Thyroid gland (tissue), 4 donors: ENCODE measurements around the gene ITIH1. TPM values are rescaled to one million over a fixed set of nuclear protein-coding genes. Genes with fewer than 3 reads are reported as not detected.

Experiments
- DNase-seq, 2 donors: peaks; one replicate each; pipeline ENCODE4 v3.0.0-alpha.2; 2019
- H3K27ac ChIP-seq, 3 donors: fragments of 200-600 bp; sonication (generic); 1 replicate in 2 of 3; 2 replicates in 1 of 3; pipeline ENCODE4 v1.5.1; 2016 to 2019; ENCODE audit warnings: mild to moderate bottlenecking in 1 of 3, moderate library complexity in 1 of 3
- H3K27me3 ChIP-seq: fragments of 200-600 bp; sonication (generic); one replicate; pipeline ENCODE4 v1.5.1; 2019
- H3K36me3 ChIP-seq, 2 donors: fragments of 200-600 bp; sonication (generic); one replicate each; pipeline ENCODE4 v1.5.1; 2016 to 2019
- H3K4me1 ChIP-seq, 2 donors: fragments of 200-600 bp; sonication (generic); one replicate each; pipeline ENCODE4 v1.5.1; 2017 to 2019
- H3K4me3 ChIP-seq, 3 donors: fragments of 200-600 bp; sonication (generic); replicated peaks in 1 of 3; 1 replicate in 2 of 3; 2 replicates in 1 of 3; pipeline ENCODE4 v1.5.1; 2016; ENCODE audit warnings: mild to moderate bottlenecking in 1 of 3
- H3K9me3 ChIP-seq: fragments of 200-600 bp; sonication (generic); one replicate; pipeline ENCODE4 v1.5.1; 2017
- POLR2A ChIP-seq, 2 donors: fragments of 450-650 bp; IDR thresholded peaks; one replicate each; pipeline ENCODE4 v1.6.1; 2017; ENCODE audit warnings: antibody characterized with exemption in 2 of 2, mild to moderate bottlenecking in 2 of 2, moderate library complexity in 1 of 2
- WGBS, 2 donors: methylation state at CpG; one replicate each; pipeline ENCODE4 v1.1.5; 2017; 5-methylcytosine and 5-hydroxymethylcytosine counted together
- intact Hi-C: fragments of 100-400 bp; cut with DNase I; formaldehyde crosslinking; loops from one replicate; pipeline ENCODE4 v1.15.1; 2023
- total RNA-seq, 4 donors: library from RNA; depleted of rRNA; stranded (reverse); fragments of >200 nt; gene quantifications; one replicate each; pipeline ENCODE4 v1.2.3, GENCODE V29; 2016
- TF ChIP-seq, protein P1 (sequence below), 6 experiments: fragments of 200-600 bp in 3 of 6; fragments of 450-650 bp in 3 of 6; sonication (generic) in 3 of 6; IDR thresholded peaks; one replicate each; pipeline ENCODE4 v1.5.1; 2016 to 2019; ENCODE audit warnings: antibody characterized with exemption in 6 of 6, mild to moderate bottlenecking in 2 of 6, inconsistent platforms in 1 of 6, moderate library complexity in 1 of 6

The ITIH1 gene
- total RNA-seq, 4 donors from 2014 or later = not detected

DNA sequence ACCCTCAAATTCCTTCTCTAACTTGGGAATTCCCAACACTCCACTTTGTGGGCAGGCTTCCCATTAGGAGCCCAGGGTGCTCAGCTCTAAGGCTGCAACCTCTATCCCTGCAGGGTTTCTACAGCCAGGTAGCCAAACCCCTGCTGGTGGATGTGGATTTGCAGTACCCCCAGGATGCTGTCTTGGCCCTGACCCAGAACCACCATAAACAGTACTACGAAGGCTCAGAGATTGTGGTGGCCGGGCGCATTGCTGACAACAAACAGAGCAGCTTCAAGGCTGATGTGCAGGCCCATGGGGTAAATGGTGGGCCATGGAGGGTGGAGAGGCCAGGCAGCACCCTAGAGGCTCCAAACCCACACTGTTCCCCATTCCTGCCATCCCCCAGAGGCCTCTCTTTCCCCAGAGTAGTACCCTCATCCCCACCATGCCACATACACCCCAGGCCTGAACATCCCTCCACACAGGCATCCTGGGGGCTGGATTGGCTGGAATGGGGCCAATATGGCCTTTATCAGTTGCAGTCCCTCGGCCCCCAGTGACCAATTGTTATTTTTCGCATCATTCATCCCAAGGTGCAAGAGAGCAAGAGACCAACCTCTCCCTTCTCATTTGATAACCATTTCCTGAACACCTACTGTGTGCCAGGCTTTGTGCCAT lies 7.7 kb downstream of the ITIH1 start:
- intact Hi-C loops = no loop called here
- Histone ChIP-seq H3K4me3 (no peak overlapping the region), H3K36me3 (no peaks in the 10 kb centered on the region), H3K4me1 (no peaks in the 10 kb centered on the region), H3K27ac (no peak overlapping the region), H3K27me3 (no peaks in the 10 kb centered on the region), H3K9me3 (no peaks in the 10 kb centered on the region)
- WGBS, 2 donors = 85 to 92% methylated on average over 5 of the region's 5 CpGs
- DNase-seq = no peak
- TF ChIP-seq POLR2A (IDR thresholded peaks at IDR 0.05) = no peak
- TF ChIP-seq, protein P1, sequence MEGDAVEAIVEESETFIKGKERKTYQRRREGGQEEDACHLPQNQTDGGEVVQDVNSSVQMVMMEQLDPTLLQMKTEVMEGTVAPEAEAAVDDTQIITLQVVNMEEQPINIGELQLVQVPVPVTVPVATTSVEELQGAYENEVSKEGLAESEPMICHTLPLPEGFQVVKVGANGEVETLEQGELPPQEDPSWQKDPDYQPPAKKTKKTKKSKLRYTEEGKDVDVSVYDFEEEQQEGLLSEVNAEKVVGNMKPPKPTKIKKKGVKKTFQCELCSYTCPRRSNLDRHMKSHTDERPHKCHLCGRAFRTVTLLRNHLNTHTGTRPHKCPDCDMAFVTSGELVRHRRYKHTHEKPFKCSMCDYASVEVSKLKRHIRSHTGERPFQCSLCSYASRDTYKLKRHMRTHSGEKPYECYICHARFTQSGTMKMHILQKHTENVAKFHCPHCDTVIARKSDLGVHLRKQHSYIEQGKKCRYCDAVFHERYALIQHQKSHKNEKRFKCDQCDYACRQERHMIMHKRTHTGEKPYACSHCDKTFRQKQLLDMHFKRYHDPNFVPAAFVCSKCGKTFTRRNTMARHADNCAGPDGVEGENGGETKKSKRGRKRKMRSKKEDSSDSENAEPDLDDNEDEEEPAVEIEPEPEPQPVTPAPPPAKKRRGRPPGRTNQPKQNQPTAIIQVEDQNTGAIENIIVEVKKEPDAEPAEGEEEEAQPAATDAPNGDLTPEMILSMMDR (IDR thresholded peaks at IDR 0.05) = no peak

DNA sequence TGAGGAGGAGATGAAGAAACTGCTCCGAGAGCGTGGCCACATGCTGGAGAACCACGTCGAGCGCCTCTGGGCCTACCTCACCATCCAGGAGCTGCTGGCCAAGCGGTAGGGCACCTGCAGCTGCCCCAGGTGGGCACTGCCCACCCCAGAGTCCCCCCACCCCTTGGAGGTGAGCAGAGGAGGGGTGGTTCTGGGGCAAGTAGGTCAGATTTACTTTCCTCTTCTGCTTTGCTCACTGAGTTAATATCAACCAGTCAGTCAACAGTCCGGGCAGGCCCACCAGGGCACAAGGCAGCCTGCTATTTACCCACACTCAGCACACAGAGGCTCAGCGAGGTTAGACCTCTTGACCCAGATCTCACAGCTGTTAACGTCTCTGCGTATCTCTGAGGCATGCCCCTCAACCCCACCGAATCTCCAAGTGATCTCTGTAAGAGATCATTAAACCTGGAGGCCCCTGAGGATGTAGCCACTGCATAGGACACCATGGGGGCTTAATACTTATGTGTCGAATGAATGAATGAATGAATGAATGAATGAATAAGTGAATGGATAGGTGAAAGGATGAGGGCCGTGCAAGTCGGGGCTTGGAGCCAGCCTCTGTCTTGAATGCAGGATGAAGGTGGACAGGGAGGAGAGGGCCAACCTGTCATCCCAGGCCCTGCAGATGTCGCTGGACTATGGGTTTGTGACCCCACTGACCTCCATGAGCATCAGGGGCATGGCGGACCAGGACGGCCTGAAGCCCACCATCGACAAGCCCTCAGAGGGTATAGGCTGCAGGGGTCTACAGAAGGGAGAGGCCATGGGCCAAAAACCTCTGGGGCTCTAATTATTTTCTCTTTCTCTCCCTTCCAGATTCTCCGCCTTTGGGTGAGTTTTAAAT lies 9.2 kb downstream of the ITIH1 start:
- no peak for DNase-seq
- intact Hi-C loops = no loop called here
- H3K4me3 ChIP-seq = no peak overlapping the region
- no peaks in the 10 kb centered on the region for H3K9me3 ChIP-seq
- no peak overlapping the region for H3K27ac ChIP-seq
- no peaks in the 10 kb centered on the region for H3K36me3 ChIP-seq
- H3K27me3 ChIP-seq = no peaks in the 10 kb centered on the region
- TF ChIP-seq, protein P1 (IDR thresholded peaks at IDR 0.05) = no peak
- no peak for TF ChIP-seq POLR2A (IDR thresholded peaks at IDR 0.05)
- no peaks in the 10 kb centered on the region for H3K4me1 ChIP-seq
- WGBS, 2 donors = 87 to 89% methylated on average over 15 to 19 of the region's 19 CpGs

DNA sequence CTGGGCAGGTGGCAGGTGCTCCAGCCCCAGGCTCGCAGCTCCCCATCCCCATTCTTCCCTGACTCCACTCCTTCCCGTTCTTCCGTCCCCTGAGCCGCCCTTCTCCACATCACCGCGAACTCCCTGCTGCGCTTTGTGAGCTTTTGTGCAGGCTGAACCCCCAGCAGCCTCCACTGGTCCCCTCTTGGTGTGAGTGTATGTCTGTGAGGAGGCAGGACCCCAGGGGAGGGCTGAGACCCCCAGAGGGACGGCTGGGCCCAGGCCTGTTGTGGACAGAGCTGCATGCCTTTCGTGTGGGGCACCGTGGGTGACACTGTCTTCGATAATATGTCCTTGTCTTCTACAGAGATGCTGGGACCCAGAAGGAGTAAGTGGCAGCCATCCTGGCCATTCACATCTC lies 9.8 kb downstream of the ITIH1 start:
- Histone ChIP-seq H3K9me3 (no peaks in the 10 kb centered on the region), H3K27me3 (no peaks in the 10 kb centered on the region), H3K4me1 (no peaks in the 10 kb centered on the region), H3K4me3 (no peak overlapping the region), H3K36me3 (no peaks in the 10 kb centered on the region), H3K27ac (no peak overlapping the region)
- WGBS, 2 donors = 77 to 88% methylated on average over 11 of the region's 11 CpGs
- no peak for TF ChIP-seq POLR2A (IDR thresholded peaks at IDR 0.05)
- TF ChIP-seq, protein P1 (IDR thresholded peaks at IDR 0.05) = no peak
- no peak for DNase-seq
- intact Hi-C loops = no loop called here

DNA sequence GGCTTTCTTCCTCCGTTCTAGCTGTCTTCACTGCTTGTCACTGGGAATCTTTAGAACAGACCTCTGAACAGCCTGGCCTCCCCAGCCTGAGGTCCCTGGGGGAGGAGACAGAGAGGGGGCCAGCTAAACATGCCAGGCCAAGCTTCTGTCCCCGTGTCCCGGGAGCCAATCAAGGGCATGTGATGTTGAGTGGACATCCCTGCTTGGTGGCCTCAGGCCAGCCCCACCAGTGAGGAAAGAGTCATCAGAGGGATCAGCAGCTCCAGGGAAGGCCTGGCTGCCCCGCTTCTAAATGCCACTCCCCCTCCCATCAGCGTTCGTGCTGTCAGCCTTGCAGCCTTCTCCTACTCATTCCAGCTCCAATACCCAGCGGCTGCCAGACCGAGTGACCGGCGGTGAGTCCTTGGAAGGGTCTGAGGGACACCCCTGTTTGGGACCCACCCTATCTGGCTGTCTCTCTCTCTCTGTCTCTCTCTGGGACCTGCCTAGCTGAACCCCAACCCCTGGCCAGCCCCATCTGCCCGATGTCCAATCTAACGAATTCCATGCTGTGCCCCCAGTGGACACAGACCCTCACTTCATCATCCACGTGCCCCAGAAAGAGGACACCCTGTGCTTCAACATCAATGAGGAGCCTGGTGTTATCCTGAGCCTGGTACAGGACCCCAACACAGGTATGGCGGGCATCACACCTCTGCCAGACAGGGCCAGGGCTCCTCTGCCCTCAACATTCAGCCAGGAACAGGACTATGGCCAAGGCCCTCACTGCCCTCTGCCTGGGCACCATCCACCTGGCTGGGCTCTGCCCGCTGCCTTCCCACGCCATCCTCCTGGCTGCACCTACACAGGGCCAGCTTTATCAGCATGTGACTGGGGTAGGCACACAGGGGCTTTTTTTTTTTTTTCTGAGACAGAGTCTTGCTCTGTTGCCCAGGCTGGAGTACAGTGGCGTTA lies 10.6 kb downstream of the ITIH1 start:
- Histone ChIP-seq H3K9me3 (no peaks in the 10 kb centered on the region), H3K36me3 (no peaks in the 10 kb centered on the region), H3K27ac (no peak overlapping the region), H3K27me3 (no peaks in the 10 kb centered on the region), H3K4me3 (no peak overlapping the region), H3K4me1 (no peaks in the 10 kb centered on the region)
- intact Hi-C loops = no loop called here
- DNase-seq = no peak
- TF ChIP-seq POLR2A (IDR thresholded peaks at IDR 0.05) = no peak
- TF ChIP-seq, protein P1 (IDR thresholded peaks at IDR 0.05) = no peak
- WGBS, 2 donors = 65 to 83% methylated on average over 12 to 16 of the region's 17 CpGs
